HCT116 (cell line): ENCODE results near the gene RARS2. TPM values are rescaled to one million over a fixed set of nuclear protein-coding genes. Genes with fewer than 3 reads are reported as not detected.

Source experiments
- ATAC-seq: fragments of 200-7000 bp; cut with Tn5 transposase; 2 replicates; pipeline ENCODE4 v1.9.1; 2020; ENCODE audit warnings: mild to moderate bottlenecking, moderate library complexity
- BruUV-seq: library from RNA; stranded (reverse); fragments of 400-500 nt; replicated peaks from 2 replicates; lab custom pipeline; 2021; lab: Mats Ljungman, UMichigan
- CTCF ChIA-PET: fragments of 300-600 bp; sonication (Branson Sonifier 250); formaldehyde crosslinking; loops from one replicate; lab custom pipeline; 2021; ENCODE audit warnings: antibody characterized with exemption; lab: Charles Lee
- POLR2A ChIA-PET: fragments of 300-600, 350-600 bp; sonication (Branson Sonifier 250); formaldehyde crosslinking; loops from one replicate; lab custom pipeline; 2021; ENCODE audit warnings: antibody characterized with exemption; lab: Charles Lee
- RAD21 ChIA-PET, 2 experiments: fragments of 300-600 bp; sonication (Branson Sonifier 250); formaldehyde crosslinking; loops; one replicate each; lab custom pipeline; 2023; ENCODE audit warnings: low total read pairs in 2 of 2; ENCODE audit not compliant: uncharacterized antibody in 2 of 2, unreplicated experiment in 2 of 2, low non-redundant PET in 1 of 2; lab: Charles Lee
- DNase-seq: peaks from one replicate; pipeline ENCODE4 v3.0.0-alpha.2; 2010; ENCODE audit warnings: low read depth, low spot score
- H2AFZ ChIP-seq: fragments of 200-600 bp; shearing (Covaris generic), sonication (generic); 2 replicates; pipeline ENCODE4 v1.6.1; 2017; ENCODE audit warnings: low read depth, mixed run types, mixed read lengths, antibody characterized with exemption, low read length; ENCODE audit not compliant: poor library complexity, severe bottlenecking
- H3K27ac ChIP-seq: 2 replicates; pipeline ENCODE4 v1.5.1; 2012; ENCODE audit warnings: low read depth, low read length
- H3K27me3 ChIP-seq: fragments of 200-600 bp; sonication (generic); 2 replicates; pipeline ENCODE4 v1.6.1; 2016; ENCODE audit warnings: mixed run types, low read length, mixed read lengths; ENCODE audit not compliant: insufficient read depth
- H3K36me3 ChIP-seq, 2 experiments: fragments of 200-500 bp in 1 of 2; fragments of 200-600 bp in 1 of 2; sonication (Bioruptor generic) in 1 of 2; sonication (generic) in 1 of 2; 2 replicates each; pipeline versions ENCODE4 v1.5.1 to v1.6.1; 2014 to 2016; ENCODE audit warnings: low read length in 2 of 2, inconsistent platforms in 1 of 2, mixed read lengths in 1 of 2, mixed run types in 1 of 2; ENCODE audit not compliant: insufficient read depth in 2 of 2, control insufficient read depth in 1 of 2
- H3K4me1 ChIP-seq, 2 experiments: fragments of 200-600 bp in 1 of 2; sonication (generic) in 1 of 2; 2 replicates each; pipeline versions ENCODE4 v1.5.1 to v1.6.1; 2012 to 2017; ENCODE audit warnings: low read length in 2 of 2, inconsistent platforms in 1 of 2, mild to moderate bottlenecking in 1 of 2, mixed read lengths in 1 of 2, mixed run types in 1 of 2, moderate library complexity in 1 of 2; ENCODE audit not compliant: insufficient read depth in 2 of 2, control insufficient read depth in 1 of 2
- H3K4me2 ChIP-seq: fragments of 200-600 bp; sonication (generic); 2 replicates; pipeline ENCODE4 v1.6.1; 2017; ENCODE audit warnings: mixed run types, low read length, mixed read lengths
- H3K4me3 ChIP-seq, 2 experiments: fragments of 200-600 bp in 1 of 2; sonication (generic) in 1 of 2; replicated peaks in 1 of 2; 2 replicates each; pipeline ENCODE4 v1.5.1; 2011 to 2016; ENCODE audit warnings: low read length in 2 of 2, control low read depth in 1 of 2, low read depth in 1 of 2, mild to moderate bottlenecking in 1 of 2, mixed read lengths in 1 of 2, mixed run types in 1 of 2
- H3K79me2 ChIP-seq: fragments of 200-600 bp; sonication (generic); 2 replicates; pipeline ENCODE4 v1.6.1; 2017; ENCODE audit warnings: mild to moderate bottlenecking, mixed run types, low read length, moderate library complexity, mixed read lengths; ENCODE audit not compliant: insufficient read depth
- H3K9ac ChIP-seq: fragments of 200-600 bp; sonication (generic); 2 replicates; pipeline ENCODE4 v1.6.1; 2016; ENCODE audit warnings: low read length, mixed read lengths
- H3K9me2 ChIP-seq: fragments of 200-600 bp; sonication (generic), shearing (Covaris generic); 2 replicates; pipeline ENCODE4 v1.6.1; 2017; ENCODE audit warnings: mixed run types, mild to moderate bottlenecking, moderate library complexity; ENCODE audit not compliant: insufficient read depth
- H3K9me3 ChIP-seq, 2 experiments: fragments of 200-500 bp in 1 of 2; fragments of 200-600 bp in 1 of 2; sonication (Bioruptor generic) in 1 of 2; sonication (generic) in 1 of 2; 2 replicates each; pipeline ENCODE4 v1.6.1; 2014 to 2017; ENCODE audit warnings: low read length in 2 of 2, mixed read lengths in 2 of 2, inconsistent platforms in 1 of 2, low read depth in 1 of 2, mild to moderate bottlenecking in 1 of 2, mixed run types in 1 of 2, moderate library complexity in 1 of 2; ENCODE audit not compliant: control insufficient read depth in 1 of 2, insufficient read depth in 1 of 2
- H4K20me1 ChIP-seq: fragments of 200-600 bp; sonication (generic), shearing (Covaris generic); 2 replicates; pipeline ENCODE4 v1.6.1; 2017; ENCODE audit warnings: mixed run types, mild to moderate bottlenecking, moderate library complexity; ENCODE audit not compliant: insufficient read depth
- ATF3 ChIP-seq: IDR thresholded peaks from 2 replicates; pipeline ENCODE4 v1.6.1; 2012
- CBX3 ChIP-seq: IDR thresholded peaks from 2 replicates; pipeline ENCODE4 v1.6.1; 2012; ENCODE audit warnings: low read depth
- CEBPB ChIP-seq: IDR thresholded peaks from 2 replicates; pipeline ENCODE4 v1.6.1; 2012; ENCODE audit warnings: low read depth
- EGR1 ChIP-seq: IDR thresholded peaks from 2 replicates; pipeline ENCODE4 v1.6.1; 2012; ENCODE audit warnings: low read depth
- EZH2 ChIP-seq: fragments of 200-600 bp; sonication (generic); IDR thresholded peaks from 2 replicates; pipeline ENCODE4 v1.6.1; 2017; ENCODE audit warnings: antibody characterized with exemption, mixed run types
- EZH2phosphoT487 ChIP-seq: fragments of 200-600 bp; IDR thresholded peaks from 2 replicates; pipeline ENCODE4 v1.6.1; 2018; ENCODE audit warnings: antibody characterized with exemption, borderline replicate concordance
- FOSL1 ChIP-seq: IDR thresholded peaks from 2 replicates; pipeline ENCODE4 v1.6.1; 2012; ENCODE audit warnings: low read depth
- JUND ChIP-seq: IDR thresholded peaks from 2 replicates; pipeline ENCODE4 v1.6.1; 2012
- REST ChIP-seq: IDR thresholded peaks from 2 replicates; pipeline ENCODE4 v1.6.1; 2012; ENCODE audit warnings: low read depth
- SIN3A ChIP-seq: IDR thresholded peaks from 2 replicates; pipeline ENCODE4 v1.6.1; 2012; ENCODE audit warnings: low read depth
- SP1 ChIP-seq: IDR thresholded peaks from 2 replicates; pipeline ENCODE4 v1.6.1; 2012; ENCODE audit warnings: low read depth
- ZBTB33 ChIP-seq: IDR thresholded peaks from 2 replicates; pipeline ENCODE4 v1.6.1; 2011; ENCODE audit warnings: mild to moderate bottlenecking, low read length, moderate library complexity; ENCODE audit not compliant: insufficient replicate concordance; ENCODE audit errors: extremely low read depth
- ZNF274 ChIP-seq: fragments of 200-500 bp; sonication (Bioruptor generic); IDR thresholded peaks from 2 replicates; pipeline ENCODE4 v1.6.1; 2014; ENCODE audit warnings: mild to moderate bottlenecking, low read depth, low read length, inconsistent platforms
- intact Hi-C: fragments of 100-400 bp; cut with micrococcal nuclease; formaldehyde crosslinking; loops from 2 replicates; pipeline ENCODE4 v1.10.0; 2022
- total RNA-seq: library from RNA; stranded (reverse); gene quantifications from one replicate; pipeline ENCODE4 v1.2.1, GENCODE V29; 2021; ENCODE audit not compliant: unreplicated experiment

The RARS2 gene
- total RNA-seq, 1 experiment from 2014 or later = 34.8 TPM

GRCh38 chr6:87623248-87623647 is 33.5 kb upstream of the RARS2 start:
- intact Hi-C loops = no loop called here
- Histone ChIP-seq H4K20me1 (no peaks in the 10 kb centered on the region), H3K9me2 (no peaks in the 10 kb centered on the region), H3K4me2 (no peak overlapping the region), H3K27ac (no peak overlapping the region), H2AFZ (no peak overlapping the region), H3K4me1 (no peaks in the 10 kb centered on the region), H3K27me3 (no peaks in the 10 kb centered on the region), H3K36me3 (peaks cover 3 to 6% of the 10 kb centered on the region in 2 experiments; a peak in 3 of 4 replicates), H3K79me2 (0 out of 2 replicates have a peak, but pooled peaks cover 4% of the 10 kb centered on the region), H3K4me3 (no peak overlapping the region), H3K9me3 (no peaks in the 10 kb centered on the region), H3K9ac (no peak overlapping the region)
- DNase-seq = no peak
- no TSS peak for BruUV-seq
- ChIA-PET CTCF (no interaction called here), POLR2A (no interaction called here), RAD21 (no interaction called here)
- TF ChIP-seq SIN3A = no peak
- no peak for TF ChIP-seq ATF3
- no peak for TF ChIP-seq EZH2phosphoT487
- no peak for TF ChIP-seq EZH2
- no peak for TF ChIP-seq CEBPB
- no peak for TF ChIP-seq ZNF274
- TF ChIP-seq EGR1 = no peak
- no peak for TF ChIP-seq ZBTB33
- no peak for TF ChIP-seq REST
- TF ChIP-seq SP1 = no peak
- TF ChIP-seq JUND = no peak
- TF ChIP-seq CBX3 = no peak
- TF ChIP-seq FOSL1 = no peak
- ATAC-seq = no peak
